GM19023 (cell line): ENCODE measurements around the gene PACS2.
"Not testable (repeated sequence)": the region's sequence is repeated elsewhere in the genome, so short reads cannot be mapped to it uniquely, and the experiment has no call there.

ENCODE experiments used
- ATAC-seq: cut with Tn5 transposase; IDR thresholded peaks from one replicate; pipeline ENCODE4 v1.9.1; 2021; ENCODE audit warnings: mild to moderate bottlenecking, moderate library complexity; ENCODE audit not compliant: unreplicated experiment

PACS2 gene

DNA sequence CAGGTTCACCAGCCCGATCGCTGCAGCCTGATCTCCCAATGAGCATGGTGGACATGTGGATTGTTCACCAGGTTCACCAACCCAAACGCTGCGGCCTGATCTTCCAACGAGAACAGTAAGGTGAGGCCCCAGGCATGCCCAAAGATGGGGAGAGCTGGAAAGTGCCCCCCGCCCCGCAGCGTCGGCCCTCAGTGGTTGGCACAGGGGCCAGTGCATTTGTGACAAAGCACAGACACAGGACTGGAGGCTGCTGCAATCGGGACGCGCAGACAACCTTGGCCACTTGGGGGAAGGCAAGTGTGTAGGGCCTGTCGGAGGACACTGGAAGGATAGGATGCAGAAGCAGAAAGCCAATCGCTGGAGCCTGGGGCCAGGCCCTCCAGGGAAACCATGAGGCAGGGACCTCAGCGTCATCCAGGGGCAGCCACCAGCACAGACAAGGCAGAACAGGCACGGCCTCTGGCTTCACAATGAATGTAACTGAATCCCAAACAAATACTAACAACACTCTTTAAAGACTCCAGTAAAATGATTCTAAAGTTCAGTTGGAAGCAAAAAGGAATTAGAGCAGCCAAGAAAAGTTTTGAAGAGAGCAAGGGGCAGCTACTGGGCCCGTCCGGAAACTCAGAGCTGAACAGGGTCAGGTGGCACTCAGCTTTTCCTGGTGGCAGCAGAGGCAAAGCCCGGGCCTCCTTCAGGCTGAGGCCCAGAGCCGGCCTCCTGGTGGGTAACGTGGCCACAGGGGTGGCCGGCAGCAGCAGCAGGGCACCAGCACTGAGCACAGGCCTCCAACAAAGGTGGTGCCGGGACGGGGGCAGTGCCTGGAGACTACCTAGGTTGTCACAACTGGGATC lies 27.1 kb upstream of the PACS2 start:
- ATAC-seq, result no peak

DNA sequence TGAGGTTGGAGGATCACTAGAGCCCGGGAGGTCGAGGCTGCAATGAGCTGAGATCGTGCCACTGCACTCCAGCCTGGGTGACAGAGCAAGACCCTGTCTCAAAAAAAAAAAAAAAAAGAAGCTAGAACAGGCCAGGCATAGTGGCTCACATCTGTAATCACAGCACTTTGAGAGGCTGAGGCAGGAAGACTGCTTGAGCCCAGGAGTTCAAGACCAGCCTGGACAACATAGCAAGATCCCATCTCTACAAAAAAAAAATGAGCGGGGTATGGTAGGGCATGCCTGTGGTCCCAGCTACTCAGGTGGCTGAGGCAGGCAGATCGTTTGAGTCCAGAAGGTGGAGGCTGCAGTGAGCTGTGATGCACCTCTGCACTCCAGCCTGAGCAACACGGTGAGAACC lies 25.6 kb upstream of the PACS2 start:
- not testable (repeated sequence) for ATAC-seq

DNA sequence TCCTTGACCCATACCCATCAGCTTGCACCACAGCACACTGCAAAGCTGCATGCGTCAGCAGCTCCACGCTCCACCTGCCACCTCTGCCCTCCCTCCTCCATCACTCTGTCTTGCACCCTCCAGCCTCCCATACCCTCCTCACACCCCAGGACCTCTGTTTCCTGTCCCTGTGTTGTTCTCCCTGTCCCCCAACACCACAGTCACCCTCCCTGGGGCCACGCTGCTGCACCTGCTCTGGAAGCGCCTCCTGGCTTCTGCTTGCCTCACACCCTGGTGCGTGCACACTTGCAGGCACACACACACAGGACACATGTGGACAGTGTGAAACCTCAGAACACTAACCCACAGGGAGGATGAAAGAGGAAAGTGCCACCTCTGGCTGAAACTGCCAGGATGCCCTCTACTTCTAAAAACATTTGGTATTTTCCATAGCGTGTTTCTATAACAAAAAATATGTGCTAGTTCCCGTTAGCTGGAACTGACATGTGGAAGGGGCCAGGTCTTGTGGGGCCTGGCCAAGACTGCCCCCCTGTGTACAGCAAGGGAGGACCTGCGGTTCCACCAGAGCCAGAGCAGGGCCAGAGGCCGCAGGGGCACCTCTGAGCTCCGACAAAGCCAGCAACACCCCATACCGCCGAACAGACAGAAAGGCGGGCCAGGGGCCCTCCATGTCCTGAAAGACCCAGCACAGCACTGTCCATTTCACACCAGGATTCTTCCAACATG lies 23.8 kb upstream of the PACS2 start:
- no peak for ATAC-seq

DNA sequence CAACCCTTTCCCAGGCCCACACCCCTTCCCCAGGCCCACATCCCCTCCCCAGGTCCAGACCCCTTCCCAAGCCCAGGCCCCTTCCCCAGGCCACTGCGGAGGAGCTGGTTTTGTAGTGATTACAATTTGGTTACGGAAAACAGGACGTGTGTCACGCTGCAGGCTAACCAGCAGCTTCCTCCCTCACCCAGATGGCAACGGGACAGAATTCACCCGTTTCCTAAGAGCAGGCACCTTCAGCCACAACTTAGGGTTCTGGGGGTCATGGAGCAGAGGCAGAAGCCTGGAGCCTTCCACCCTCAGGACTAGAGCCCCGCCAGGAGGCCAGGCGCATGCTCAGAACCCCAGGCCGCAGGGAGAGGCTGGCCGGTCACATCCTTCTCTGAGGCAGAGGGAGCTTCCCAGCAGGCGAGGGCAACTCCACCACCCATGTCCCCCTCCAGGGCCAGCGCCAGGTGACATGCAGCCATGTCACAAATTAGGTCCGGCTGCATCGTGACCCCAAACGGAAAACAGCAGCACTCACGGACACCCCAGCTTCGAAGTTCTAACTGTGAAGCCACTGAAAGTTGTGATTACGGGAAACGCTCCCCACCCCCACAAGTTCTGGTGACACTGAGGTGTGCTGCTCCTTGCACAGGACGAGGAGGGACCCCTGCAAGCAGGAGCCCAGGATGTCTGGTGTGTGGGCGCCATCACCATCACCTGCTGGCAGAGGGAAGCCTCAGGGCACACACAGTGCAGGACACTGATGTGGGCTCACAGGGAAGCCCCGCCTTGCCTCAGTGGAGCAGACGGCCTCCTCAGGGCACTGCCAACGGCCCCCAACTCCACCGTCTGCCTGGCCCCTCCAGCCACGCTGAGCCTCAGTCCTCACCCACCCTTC lies 21.5 kb upstream of the PACS2 start:
- no peak for ATAC-seq

DNA sequence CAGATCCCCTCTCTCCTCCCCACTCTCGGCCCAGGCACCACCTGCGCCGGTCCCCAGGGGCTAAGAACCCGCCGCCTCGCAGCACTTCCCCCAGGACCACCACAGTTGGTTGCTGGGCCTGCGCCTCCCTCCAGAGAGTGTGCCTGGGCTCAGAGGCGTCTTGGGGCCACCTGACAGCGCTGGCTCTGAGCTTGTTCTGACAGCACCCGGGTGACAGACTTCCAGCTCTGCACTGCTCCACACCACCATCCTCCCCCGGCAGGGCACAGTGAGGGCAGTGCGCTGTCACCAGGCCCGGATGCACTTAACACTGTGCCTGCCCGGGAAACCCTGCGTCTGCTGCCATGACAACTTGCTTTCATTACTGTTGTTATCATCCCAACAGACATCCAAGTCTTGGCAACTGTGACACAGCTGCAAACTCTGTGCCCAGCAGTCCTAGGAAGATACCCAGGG lies 20.4 kb upstream of the PACS2 start:
- no peak for ATAC-seq

DNA sequence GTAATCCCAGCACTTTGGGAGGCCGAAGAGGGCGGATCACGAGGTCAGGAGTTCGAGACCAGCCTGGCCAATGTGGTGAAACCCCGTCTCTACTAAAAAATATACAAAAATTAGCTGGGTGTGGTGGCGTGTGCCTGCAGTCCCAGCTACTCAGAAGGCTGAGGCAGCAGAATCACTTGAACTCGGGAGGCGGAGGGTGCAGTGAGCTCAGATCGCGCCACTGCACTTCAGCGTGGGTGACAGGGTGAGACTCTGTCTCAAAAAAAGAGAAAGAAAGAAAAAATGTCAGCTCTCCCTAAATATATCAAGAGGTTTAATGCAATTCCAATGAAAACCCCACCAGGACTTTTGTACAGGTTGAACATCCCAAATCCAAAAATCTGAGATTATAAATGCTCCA lies 17.2 kb upstream of the PACS2 start:
- not testable (repeated sequence) for ATAC-seq

DNA sequence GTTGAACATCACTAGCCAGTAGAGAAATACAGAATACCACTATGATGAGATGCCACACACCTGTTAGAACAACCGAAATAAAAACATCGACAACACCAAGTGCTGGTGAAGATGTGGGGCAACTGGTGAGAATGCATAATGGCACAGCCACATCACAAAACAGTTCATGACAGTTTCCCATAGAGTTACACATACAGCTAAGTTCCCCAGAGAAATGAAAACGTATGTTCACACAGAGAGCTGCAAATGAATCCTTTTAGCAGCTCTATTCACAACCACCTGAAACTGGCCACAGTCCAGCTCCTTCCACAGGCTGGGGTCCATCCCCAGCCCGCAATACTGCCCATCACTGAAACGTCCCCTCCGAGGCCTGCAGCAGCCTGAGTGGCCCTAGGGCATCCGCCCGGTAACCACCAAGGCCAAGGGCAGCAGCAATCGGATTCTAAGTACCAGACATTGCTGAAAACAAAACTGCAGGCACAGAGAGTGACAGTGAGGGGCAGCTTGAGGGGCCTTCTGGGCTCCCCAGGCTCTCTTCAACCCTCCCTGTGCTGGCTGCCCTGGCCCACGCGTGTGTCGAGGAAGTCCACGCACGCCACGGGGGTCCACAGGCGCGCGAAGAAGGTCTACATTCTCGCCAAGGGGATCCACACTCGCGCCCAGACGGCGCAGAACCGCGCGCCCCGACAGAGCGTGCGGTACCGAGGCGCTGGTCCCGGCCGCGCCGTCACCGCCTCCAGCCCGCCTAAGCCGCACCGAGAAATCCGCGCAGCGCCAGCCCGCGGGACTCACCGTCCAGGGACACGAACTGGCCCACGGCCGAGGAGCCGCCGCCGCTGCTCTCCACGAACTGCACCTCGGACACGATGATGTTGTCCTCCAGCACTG lies 14.7 kb upstream of the PACS2 start:
- ATAC-seq, result peak; percentile 3

DNA sequence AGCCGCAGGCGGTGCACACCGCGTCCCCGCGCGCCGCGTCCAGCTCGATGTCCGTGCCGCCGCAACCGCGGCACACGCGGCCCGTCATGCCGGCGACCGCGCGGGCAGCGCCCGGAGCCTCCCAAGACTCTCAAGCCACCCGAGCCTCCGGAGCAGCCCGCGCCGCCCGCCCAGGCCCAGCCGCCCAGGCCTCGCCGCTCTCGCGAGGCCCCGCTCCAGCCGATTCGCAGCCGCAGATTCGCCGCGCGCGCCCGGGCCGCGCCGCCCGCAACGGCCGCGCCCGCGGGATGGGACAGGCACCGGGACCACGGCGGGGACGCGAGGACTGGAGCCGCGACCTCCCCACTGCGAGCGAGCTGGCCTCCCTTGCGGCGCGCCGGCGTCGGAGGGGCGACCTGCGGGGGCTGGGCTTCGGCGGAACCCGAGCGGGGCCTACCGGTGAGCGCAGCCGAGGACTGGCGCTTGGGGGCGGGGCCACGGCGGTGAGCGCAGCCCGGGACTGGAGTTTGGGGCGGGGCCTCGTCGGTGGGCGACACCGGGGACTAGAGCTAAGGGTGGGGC lies 13.9 kb upstream of the PACS2 start, which contains the start of gene BRF1:
TSS of gene BRF1 (minus strand) at position 460 of the 561 bp plus-strand sequence. CDS start at position 88, 372 bp downstream.
- ATAC-seq, result peak; percentile 88

DNA sequence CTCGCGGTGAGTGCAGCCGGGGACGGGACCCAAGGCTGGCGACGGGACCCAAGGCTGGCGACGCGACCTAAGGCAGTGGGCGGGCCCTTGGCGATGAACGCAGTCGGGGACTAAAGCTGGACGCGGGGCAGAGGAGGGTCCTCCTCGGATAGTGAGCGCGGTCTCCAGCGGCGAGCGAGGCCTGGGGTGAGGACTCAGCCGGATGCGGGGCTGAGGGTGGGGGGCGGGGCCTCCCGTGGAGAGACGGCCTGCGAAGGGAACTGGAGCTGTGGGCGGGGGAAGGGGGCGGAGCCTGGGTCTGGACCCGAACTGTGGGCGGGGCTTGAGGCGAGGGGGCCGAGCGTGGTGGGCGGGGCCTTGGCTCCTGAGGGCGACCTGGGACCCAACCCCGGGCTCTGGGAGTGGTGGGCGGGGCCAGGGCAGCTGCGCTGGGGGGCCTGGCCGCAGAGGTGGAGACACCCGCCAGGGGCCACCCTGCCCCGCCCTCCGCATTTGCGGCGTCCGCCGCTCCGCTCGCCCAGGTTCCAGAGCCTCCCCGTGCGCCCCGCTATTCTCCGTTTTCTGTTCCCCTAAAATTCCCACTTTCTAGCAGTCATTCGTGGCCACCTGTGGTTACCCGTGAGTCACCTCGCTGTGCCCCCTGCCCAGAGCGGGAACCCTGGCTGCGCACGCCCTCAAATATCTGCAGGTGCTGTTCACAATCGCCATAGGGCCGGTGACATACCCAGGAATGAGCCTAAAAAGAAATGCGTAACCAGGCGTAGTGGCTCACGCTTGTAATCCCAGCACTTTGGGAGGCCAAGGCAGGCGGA lies 13.2 kb upstream of the PACS2 start:
- peak; percentile 56 for ATAC-seq

DNA sequence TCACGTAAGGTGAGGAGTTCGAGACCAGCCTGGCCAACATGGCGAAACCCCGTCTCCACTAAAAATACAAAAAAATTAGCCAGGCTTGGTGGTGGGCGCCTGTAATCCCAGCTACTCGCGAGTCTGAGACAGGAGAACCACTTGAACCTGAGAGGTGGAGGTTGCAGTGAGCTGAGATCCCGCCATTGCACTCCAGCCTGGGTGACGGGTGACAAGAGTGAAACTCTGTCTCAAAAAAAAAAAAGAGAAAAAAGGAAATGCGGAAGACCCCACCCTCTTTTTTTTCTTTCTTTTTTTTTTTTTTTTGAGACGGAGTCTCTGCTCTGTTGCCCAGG lies 12.7 kb upstream of the PACS2 start:
- not testable (repeated sequence) for ATAC-seq

DNA sequence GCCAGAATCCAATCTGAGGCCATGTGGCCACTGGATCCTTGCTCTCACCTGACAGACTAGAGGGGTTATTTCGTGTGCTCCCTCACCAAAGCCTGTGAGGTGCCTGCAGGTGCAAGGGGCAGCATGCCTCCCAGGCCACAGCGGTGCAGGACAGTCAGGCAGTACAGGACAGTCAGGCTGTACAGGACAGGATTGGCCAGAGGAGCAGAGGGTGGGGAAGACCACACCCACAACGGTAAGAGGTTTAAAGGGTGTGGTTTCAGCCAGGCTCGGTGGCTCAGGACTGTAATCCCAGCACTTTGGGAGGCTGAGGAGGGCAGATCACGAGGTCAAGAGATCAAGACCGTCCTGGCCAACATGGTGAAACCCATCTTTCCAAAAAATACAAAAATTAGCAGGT lies 10.6 kb upstream of the PACS2 start:
- no peak for ATAC-seq

DNA sequence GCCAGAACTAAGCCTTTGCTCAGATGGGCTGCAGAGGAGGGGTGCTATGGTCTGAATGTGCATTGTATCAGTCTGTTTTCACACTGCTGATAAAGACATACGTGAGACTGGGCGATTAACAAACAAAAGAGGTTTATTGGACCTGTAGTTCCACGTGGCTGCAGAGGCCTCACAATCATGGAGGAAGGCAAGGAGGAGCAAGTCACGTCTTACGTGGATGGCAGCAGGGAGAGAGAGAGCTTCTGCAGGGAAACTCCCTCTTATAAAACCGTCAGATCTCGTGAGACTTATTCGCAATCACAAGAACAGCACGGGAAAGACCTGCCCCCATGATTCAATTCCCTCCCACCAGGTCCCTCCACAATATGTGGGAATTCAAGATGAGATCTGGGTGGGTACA lies 10.0 kb upstream of the PACS2 start:
- ATAC-seq, result no peak

DNA sequence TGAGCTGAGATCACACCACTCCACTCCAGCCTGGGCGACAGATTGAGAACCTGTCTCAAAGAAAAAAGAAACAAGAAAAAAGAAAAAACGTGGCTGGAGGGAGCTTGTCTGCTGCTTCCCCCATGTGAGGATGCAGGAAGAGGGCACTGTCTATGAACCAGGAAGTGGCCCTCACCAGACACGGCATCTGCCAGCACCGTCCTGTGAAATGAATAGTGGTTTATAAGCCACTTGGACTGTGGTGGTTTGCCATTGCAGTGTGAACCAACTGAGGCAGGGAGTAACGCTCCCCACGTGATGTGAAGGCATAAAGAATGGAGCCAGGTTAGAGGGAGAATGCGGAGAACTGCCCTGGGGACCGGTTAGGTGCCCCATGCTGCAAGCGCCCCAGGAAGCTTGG lies 9.2 kb upstream of the PACS2 start:
- no peak for ATAC-seq

DNA sequence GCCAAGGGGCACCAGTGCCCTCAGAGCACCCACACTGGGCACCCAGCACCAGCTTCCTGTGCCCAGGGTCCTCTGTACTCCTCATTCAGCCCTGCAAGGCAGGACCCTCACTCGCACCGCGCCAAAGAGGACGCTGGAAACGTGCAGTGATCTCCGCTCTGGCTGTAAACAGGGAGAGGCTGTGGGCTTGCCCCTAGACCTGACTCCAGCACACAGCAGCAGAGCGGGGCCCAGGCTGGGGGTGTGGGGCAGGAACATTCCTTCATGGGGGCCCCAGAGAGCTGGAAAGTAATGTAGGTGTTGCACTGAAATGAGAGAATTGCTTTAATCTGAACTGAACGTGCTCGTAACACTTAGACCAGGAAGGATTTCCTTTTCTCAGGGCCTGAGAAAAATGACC lies 8.8 kb upstream of the PACS2 start:
- no peak for ATAC-seq

DNA sequence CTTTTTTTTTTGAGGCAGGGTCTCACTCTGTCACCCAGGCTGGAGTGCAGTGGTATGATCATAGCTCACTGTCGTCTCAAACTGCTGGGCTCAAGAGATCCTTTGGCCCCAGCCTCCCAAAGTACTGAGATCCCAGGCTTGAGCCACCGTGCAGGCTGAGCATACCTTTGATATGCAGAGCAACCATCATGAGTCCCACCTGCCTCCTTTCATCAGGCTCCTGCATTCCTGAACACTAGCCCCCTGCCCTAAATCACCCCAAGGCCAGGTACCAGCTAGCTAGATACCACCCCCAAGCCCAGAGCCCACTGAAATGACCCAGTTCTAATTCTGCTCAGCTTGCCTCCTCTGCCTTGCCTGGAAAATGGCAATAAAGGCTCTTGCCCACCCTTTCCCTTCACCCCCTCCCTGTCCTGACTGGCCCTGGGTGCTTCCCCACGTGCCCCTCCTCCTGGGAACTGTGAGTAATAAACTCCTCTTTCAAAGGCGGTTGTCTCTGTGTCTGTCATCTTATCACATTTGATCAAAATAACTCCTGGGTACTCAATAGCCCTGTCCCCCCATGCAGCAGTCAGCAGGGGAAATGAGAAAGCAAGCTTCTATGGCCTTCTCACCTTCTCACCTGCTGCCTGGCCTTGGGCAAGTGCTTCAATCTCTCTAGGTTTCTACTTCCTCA lies 7.4 kb upstream of the PACS2 start:
- ATAC-seq, result no peak

DNA sequence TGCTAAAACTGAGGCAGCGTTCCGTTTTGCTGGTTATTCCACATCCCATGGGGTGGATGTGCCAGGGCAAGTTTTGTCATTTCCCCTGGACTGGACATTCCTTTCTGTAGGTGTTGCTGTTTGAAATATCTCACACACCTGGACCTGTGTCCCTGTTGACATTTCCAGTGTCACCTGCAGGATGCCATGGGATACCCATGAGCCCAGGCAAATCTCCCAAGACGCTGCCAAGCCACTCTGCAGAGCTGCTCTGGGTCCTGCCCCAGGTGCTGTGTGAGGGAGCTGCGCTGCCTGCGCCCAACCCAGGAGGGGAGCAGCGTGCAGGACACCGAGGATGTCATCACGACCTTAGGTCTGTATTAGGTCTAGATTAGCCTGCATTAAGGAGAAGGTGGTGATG lies 5.2 kb upstream of the PACS2 start:
- ATAC-seq, result no peak

DNA sequence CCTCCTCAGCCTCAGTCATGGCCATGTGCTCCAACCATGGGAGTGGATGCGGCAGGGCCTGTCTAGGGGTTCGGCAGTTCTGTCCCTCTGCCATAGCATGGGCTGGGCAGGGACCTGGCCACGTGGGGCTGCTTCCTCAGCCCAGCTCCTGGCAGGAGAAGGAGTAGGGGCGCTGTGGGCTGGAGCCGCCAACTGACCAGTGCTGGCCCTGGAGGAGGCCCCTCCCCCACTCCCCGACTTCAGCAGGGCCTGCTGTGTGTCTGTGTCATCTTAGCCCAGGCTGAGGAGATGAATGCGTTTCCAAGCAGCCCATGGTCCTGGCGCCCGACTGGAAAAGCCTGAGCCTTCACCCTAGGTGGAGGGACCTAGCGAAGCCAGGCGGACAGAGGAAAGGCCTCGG lies 2.7 kb upstream of the PACS2 start:
- ATAC-seq, result no peak

DNA sequence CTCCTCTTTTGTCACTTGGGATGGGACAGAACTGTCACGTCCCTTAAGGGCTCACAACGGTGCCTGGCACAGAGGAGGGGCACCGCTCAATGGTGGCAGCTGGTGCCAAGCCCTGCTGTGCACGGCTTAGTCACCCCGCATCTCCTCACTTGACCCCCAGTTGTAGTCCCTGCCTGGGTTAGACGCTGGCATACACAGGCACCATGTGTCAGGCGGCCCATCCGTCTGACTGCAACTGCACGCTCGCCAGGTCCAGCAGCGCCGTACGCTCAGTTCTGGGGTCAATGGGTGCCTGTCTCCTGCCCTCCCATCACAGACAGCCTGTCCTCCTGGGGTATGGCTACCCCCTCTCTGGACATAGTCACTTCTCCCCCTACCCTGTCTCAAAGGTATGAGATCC lies 1.6 kb upstream of the PACS2 start:
- ATAC-seq, result no peak
